OCI-LY7 (cell line): ENCODE results near the gene MBIP. TPM values are rescaled to one million over a fixed set of nuclear protein-coding genes. Genes with fewer than 3 reads are reported as not detected.

ENCODE experiments used
- BruUV-seq: library from RNA; stranded (reverse); fragments of 400-500 nt; replicated peaks from 2 replicates; lab custom pipeline; 2021; lab: Mats Ljungman, UMichigan
- CTCF ChIA-PET: fragments of 300-600 bp; sonication (Branson Sonifier 250); formaldehyde crosslinking; loops from one replicate; lab custom pipeline; 2022; ENCODE audit warnings: antibody characterized with exemption; ENCODE audit not compliant: unreplicated experiment; lab: Charles Lee
- POLR2A ChIA-PET: fragments of 300-600 bp; sonication (Branson Sonifier 250); formaldehyde crosslinking; loops from one replicate; lab custom pipeline; 2022; ENCODE audit warnings: antibody characterized with exemption; lab: Charles Lee
- DNase-seq: peaks from one replicate; pipeline ENCODE4 v3.0.0-alpha.2; 2015; ENCODE audit warnings: low spot score
- H2AFZ ChIP-seq: fragments of 200-600 bp; sonication (generic), shearing (Covaris generic); 2 replicates; pipeline ENCODE4 v1.6.1; 2014; ENCODE audit warnings: mild to moderate bottlenecking, antibody characterized with exemption, low read length, moderate library complexity
- H3K27ac ChIP-seq: fragments of 200-600 bp; sonication (generic); 2 replicates; pipeline ENCODE4 v1.5.1; 2014; ENCODE audit warnings: mixed run types, low read depth, mild to moderate bottlenecking, moderate library complexity, low read length, inconsistent platforms; ENCODE audit not compliant: poor library complexity, severe bottlenecking
- H3K36me3 ChIP-seq: fragments of 200-600 bp; sonication (generic); 2 replicates; pipeline ENCODE4 v1.6.1; 2014; ENCODE audit warnings: mild to moderate bottlenecking, antibody characterized with exemption, low read length, moderate library complexity, mixed read lengths; ENCODE audit not compliant: insufficient read depth
- H3K4me1 ChIP-seq: fragments of 200-600 bp; sonication (generic); 2 replicates; pipeline ENCODE4 v1.5.1; 2014; ENCODE audit warnings: mild to moderate bottlenecking, low read length; ENCODE audit not compliant: insufficient read depth, poor library complexity, severe bottlenecking
- H3K4me2 ChIP-seq: fragments of 200-600 bp; sonication (generic); 2 replicates; pipeline ENCODE4 v1.6.1; 2014; ENCODE audit warnings: mild to moderate bottlenecking, low read length
- H3K4me3 ChIP-seq: fragments of 200-600 bp; sonication (generic); 2 replicates; pipeline ENCODE4 v1.5.1; 2014; ENCODE audit warnings: mild to moderate bottlenecking, low read depth, low read length; ENCODE audit not compliant: poor library complexity, severe bottlenecking
- H3K79me2 ChIP-seq: fragments of 200-600 bp; sonication (generic); 2 replicates; pipeline ENCODE4 v1.6.1; 2016; ENCODE audit warnings: low read depth, mild to moderate bottlenecking, low read length, moderate library complexity, mixed read lengths; ENCODE audit not compliant: insufficient read depth
- H3K9me2 ChIP-seq: fragments of 200-600 bp; sonication (generic); 2 replicates; pipeline ENCODE4 v1.6.1; 2016; ENCODE audit warnings: mild to moderate bottlenecking, low read length, mixed read lengths; ENCODE audit not compliant: insufficient read depth
- H3K9me3 ChIP-seq: fragments of 200-600 bp; sonication (generic); 2 replicates; pipeline ENCODE4 v1.6.1; 2014; ENCODE audit warnings: mild to moderate bottlenecking, mixed run types, low read length, mixed read lengths
- H4K20me1 ChIP-seq: fragments of 200-600 bp; sonication (generic); 2 replicates; pipeline ENCODE4 v1.6.1; 2014; ENCODE audit warnings: mild to moderate bottlenecking, antibody characterized with exemption, low read length, moderate library complexity, mixed read lengths; ENCODE audit not compliant: insufficient read depth
- EZH2phosphoT487 ChIP-seq: fragments of 200-600 bp; sonication (generic); IDR thresholded peaks from 2 replicates; pipeline ENCODE4 v1.6.1; 2018; ENCODE audit warnings: low read depth, borderline replicate concordance, mild to moderate bottlenecking, mixed run types, antibody characterized with exemption, low read length, moderate library complexity, mixed read lengths
- intact Hi-C: fragments of 100-400 bp; cut with micrococcal nuclease; formaldehyde crosslinking; loops from one replicate; pipeline ENCODE4 v1.10.0; 2022; ENCODE audit not compliant: unreplicated experiment
- total RNA-seq, 2 experiments: library from RNA; depleted of rRNA in 1 of 2; stranded (reverse); fragments of >200 nt in 1 of 2; shearing (Covaris generic) in 1 of 2; gene quantifications; 2 replicates each; pipeline ENCODE4 v1.2.3, GENCODE V29; 2014 to 2022
- TF ChIP-seq, protein P1 (sequence below): fragments of 200-600 bp; sonication (generic); conservative IDR thresholded peaks from 2 replicates; pipeline ENCODE4 v1.5.1; 2014; ENCODE audit warnings: mild to moderate bottlenecking, antibody characterized with exemption, low read length, moderate library complexity, mixed read lengths

The MBIP gene
- total RNA-seq, 2 experiments from 2014 or later = 8.8 to 28.1 TPM

DNA sequence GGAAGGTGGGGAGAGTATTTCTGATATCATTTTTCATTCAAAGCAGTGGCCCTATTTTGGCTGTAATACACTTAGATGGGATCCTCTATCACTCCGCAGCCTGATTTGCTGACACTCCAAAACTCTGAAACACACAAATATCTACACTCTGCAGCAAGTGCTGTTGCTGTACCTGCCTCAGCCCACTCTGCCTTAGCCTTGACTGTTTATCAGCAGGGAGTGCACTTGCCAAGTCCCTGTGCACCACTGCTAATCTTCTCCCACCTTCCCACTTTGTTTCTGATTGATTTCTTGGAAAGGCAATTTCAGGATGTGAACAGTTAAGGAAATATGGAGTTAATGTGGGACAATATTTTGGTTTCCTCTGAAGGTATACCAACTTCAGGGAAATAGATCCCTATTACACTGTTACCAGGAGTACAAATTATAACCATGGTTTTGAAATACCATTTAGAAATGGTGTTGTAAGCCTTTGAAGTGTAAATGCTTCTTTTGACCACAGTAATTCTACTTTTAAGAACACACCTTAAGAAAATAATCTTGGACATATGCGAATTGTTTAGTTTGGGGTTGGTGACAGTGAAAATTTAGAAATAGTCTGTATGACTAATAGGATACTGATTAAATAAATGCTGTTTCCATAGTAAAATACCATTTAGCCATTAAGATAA, 59.3 kb downstream of the MBIP start:
- Histone ChIP-seq H4K20me1 (no peaks in the 10 kb centered on the region), H3K4me2 (no peak overlapping the region), H3K4me3 (no peak overlapping the region), H3K9me3 (no peaks in the 10 kb centered on the region), H3K79me2 (no peaks in the 10 kb centered on the region), H3K36me3 (no peaks in the 10 kb centered on the region), H3K27ac (no peak overlapping the region), H3K4me1 (no peaks in the 10 kb centered on the region), H2AFZ (no peak overlapping the region), H3K9me2 (no peaks in the 10 kb centered on the region)
- TF ChIP-seq EZH2phosphoT487 = no peak
- TF ChIP-seq, protein P1, sequence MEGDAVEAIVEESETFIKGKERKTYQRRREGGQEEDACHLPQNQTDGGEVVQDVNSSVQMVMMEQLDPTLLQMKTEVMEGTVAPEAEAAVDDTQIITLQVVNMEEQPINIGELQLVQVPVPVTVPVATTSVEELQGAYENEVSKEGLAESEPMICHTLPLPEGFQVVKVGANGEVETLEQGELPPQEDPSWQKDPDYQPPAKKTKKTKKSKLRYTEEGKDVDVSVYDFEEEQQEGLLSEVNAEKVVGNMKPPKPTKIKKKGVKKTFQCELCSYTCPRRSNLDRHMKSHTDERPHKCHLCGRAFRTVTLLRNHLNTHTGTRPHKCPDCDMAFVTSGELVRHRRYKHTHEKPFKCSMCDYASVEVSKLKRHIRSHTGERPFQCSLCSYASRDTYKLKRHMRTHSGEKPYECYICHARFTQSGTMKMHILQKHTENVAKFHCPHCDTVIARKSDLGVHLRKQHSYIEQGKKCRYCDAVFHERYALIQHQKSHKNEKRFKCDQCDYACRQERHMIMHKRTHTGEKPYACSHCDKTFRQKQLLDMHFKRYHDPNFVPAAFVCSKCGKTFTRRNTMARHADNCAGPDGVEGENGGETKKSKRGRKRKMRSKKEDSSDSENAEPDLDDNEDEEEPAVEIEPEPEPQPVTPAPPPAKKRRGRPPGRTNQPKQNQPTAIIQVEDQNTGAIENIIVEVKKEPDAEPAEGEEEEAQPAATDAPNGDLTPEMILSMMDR = no peak
- no TSS peak for BruUV-seq
- DNase-seq = no peak
- CTCF ChIA-PET = no interaction called here
- intact Hi-C loops = no loop called here
- POLR2A ChIA-PET = no interaction called here

DNA sequence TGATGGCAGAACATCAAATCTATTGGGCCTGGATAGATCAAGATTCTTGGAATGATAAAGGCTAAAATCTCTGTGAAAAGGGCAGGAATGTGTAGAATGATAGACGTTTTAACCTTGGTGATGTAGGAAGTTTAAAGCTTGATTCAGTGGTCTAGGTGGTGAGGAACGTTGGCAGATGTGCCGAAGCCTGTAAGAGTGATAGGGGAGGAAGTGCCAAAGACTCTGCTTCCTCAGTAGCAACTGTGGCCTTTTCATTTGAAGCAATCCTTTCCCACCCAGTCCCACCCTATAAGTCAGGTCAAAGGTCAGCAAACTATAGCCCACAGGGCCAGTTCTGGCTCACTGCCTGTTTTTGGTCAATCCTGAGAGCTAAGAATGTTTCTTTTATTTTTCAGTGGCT, 62.2 kb downstream of the MBIP start:
- Histone ChIP-seq H3K9me3 (no peaks in the 10 kb centered on the region), H2AFZ (no peak overlapping the region), H3K36me3 (no peaks in the 10 kb centered on the region), H3K4me1 (no peaks in the 10 kb centered on the region), H3K27ac (no peak overlapping the region), H3K4me2 (no peak overlapping the region), H4K20me1 (no peaks in the 10 kb centered on the region), H3K4me3 (no peak overlapping the region), H3K79me2 (no peaks in the 10 kb centered on the region), H3K9me2 (no peaks in the 10 kb centered on the region)
- BruUV-seq = no TSS peak
- intact Hi-C loops = no loop called here
- TF ChIP-seq, protein P1 = no peak
- DNase-seq = no peak
- ChIA-PET CTCF (no interaction called here), POLR2A (interaction anchor here (0.7 kb wide), 1 partner anchor 25 kb away, joined by 4 read pairs; no protein-coding TSS in a partner anchor)

DNA sequence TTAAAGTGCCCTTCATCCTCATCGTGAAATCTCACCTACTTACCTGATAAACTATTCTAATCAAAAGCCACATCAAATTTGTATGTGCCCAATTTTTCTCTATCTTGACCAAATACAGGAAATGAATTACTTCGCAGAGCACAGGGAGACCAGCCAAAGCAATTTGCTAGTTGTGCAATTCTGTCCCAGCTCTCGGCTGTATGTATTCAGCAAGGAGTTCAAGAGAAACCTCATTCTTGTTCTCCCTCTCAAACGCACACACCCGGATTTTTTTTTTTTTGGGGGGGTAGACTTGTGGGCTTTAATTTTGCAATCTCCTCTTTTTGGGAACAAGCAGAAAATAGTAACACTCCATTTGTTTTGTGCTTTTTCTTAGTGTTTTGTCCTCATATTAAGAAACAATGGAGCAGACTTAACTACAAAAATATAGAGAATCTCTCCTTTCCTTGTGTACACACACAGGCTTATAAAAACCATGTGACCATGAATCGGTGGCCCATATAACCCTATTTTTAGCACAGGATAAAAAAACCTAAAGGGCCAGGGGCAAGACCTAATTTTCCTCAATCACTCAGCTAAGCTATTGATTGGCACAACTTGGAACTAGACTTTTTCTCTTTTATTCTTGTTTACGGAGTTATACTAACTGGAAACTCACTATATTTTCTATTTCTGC, 64.2 kb downstream of the MBIP start:
- CTCF ChIA-PET = no interaction called here

More for the DNA sequence above, 64.2 kb downstream of the MBIP start:
- H3K4me2 ChIP-seq = no peak overlapping the region
- no peaks in the 10 kb centered on the region for H3K36me3 ChIP-seq
- TF ChIP-seq EZH2phosphoT487 = no peak
- intact Hi-C loops = no loop called here
- no TSS peak for BruUV-seq
- no peaks in the 10 kb centered on the region for H3K9me2 ChIP-seq
- no peaks in the 10 kb centered on the region for H3K4me1 ChIP-seq
- H4K20me1 ChIP-seq = no peaks in the 10 kb centered on the region
- H2AFZ ChIP-seq = no peak overlapping the region
- no peak for DNase-seq
- POLR2A ChIA-PET = no interaction called here
- H3K27ac ChIP-seq = no peak overlapping the region
- no peak overlapping the region for H3K4me3 ChIP-seq
- H3K9me3 ChIP-seq = no peaks in the 10 kb centered on the region
- H3K79me2 ChIP-seq = no peaks in the 10 kb centered on the region
